PC-9 (cell line): ENCODE data around the gene TRIP11.

Source experiments
- CTCF ChIP-seq: fragments of 200-600 bp; sonication (generic); conservative IDR thresholded peaks from 2 replicates; pipeline ENCODE4 v1.6.1; 2017; ENCODE audit warnings: mixed run types, antibody characterized with exemption, mild to moderate bottlenecking, moderate library complexity
- EZH2 ChIP-seq: fragments of 200-600 bp; sonication (generic); IDR thresholded peaks from 2 replicates; pipeline ENCODE4 v1.8.0; 2017; ENCODE audit warnings: antibody characterized with exemption, low read depth

- TF ChIP-seq CTCF (no peak), EZH2 (no peak)
Measured at GRCh38 chr14:92014040-92014439, 25.8 kb downstream of the TRIP11 start.
